Tibial nerve (tissue), 4 donors: Measurements from ENCODE around the gene ERO1B. TPM values are rescaled to one million over a fixed set of nuclear protein-coding genes. Genes with fewer than 3 reads are reported as not detected.

ENCODE experiments used
- DNase-seq, 2 donors: peaks; one replicate each; pipeline ENCODE4 v3.0.0-alpha.2; 2019; ENCODE audit warnings: low spot score in 2 of 2
- H3K27ac ChIP-seq, 4 donors: fragments of 200-600 bp; sonication (generic) in 3 of 4; one replicate each; pipeline ENCODE4 v1.5.1; 2017 to 2019; ENCODE audit warnings: mild to moderate bottlenecking in 1 of 4
- H3K27me3 ChIP-seq, 2 donors: fragments of 200-600 bp; sonication (generic) in 1 of 2; one replicate each; pipeline versions ENCODE4 v1.5.1 to v1.6.0; 2017 to 2019
- H3K36me3 ChIP-seq, 3 donors: fragments of 200-600 bp; sonication (generic); one replicate each; pipeline ENCODE4 v1.5.1; 2018 to 2019
- H3K4me1 ChIP-seq, 4 donors: fragments of 200-600 bp; sonication (generic) in 3 of 4; one replicate each; pipeline ENCODE4 v1.5.1; 2017 to 2019
- H3K4me3 ChIP-seq, 4 donors: fragments of 200-600 bp; sonication (generic) in 3 of 4; one replicate each; pipeline ENCODE4 v1.5.1; 2017 to 2019; ENCODE audit warnings: mild to moderate bottlenecking in 1 of 4, moderate library complexity in 1 of 4
- H3K9me3 ChIP-seq, 4 donors: fragments of 200-600 bp; sonication (generic) in 3 of 4; one replicate each; pipeline ENCODE4 v1.5.1; 2017 to 2019
- CTCF ChIP-seq, 5 experiments: fragments of 200-600 bp in 3 of 5; fragments of 450-650 bp in 2 of 5; sonication (generic) in 3 of 5; IDR thresholded peaks; one replicate each; pipeline ENCODE4 v1.5.1; 2016 to 2019; ENCODE audit warnings: antibody characterized with exemption in 5 of 5, mild to moderate bottlenecking in 3 of 5, moderate library complexity in 2 of 5
- EP300 ChIP-seq, 2 donors: sonication (generic); formaldehyde crosslinking; IDR thresholded peaks; one replicate each; pipeline ENCODE4 v1.6.1; 2017; ENCODE audit warnings: antibody characterized with exemption in 2 of 2, mild to moderate bottlenecking in 1 of 2
- POLR2A ChIP-seq, 2 donors: fragments of 450-650 bp; IDR thresholded peaks; one replicate each; pipeline ENCODE4 v1.6.1; 2017; ENCODE audit warnings: antibody characterized with exemption in 2 of 2, mild to moderate bottlenecking in 2 of 2, moderate library complexity in 2 of 2
- WGBS, 2 donors: methylation state at CpG; one replicate each; pipeline ENCODE4 v1.1.5; 2018; 5-methylcytosine and 5-hydroxymethylcytosine counted together
- total RNA-seq, 4 donors: library from RNA; depleted of rRNA; stranded (reverse); fragments of >200 nt; gene quantifications; one replicate each; pipeline ENCODE4 v1.1.0, GENCODE V29; 2016

ERO1B gene
- total RNA-seq, 4 donors from 2014 or later: 12.9 to 16.6 (median 14.5) TPM

GRCh38 chr1:236240675-236241074 lies 41.1 kb downstream of the ERO1B start:
- no peak overlapping the region for H3K4me3 ChIP-seq
- H3K36me3 ChIP-seq: peaks cover 0 to 4% (median 0%) of the 10 kb centered on the region in 3 donors
- H3K27me3 ChIP-seq: no peaks in the 10 kb centered on the region
- H3K9me3 ChIP-seq: no peaks in the 10 kb centered on the region
- TF ChIP-seq CTCF (IDR thresholded peaks at IDR 0.05) (no peak), EP300 (IDR thresholded peaks at IDR 0.05) (no peak), POLR2A (IDR thresholded peaks at IDR 0.05) (no peak)
- WGBS, 2 donors: 91 to 92% methylated on average over 3 of the region's 3 CpGs
- H3K4me1 ChIP-seq: no peaks in the 10 kb centered on the region
- DNase-seq: no peak
- no peak overlapping the region for H3K27ac ChIP-seq

- Histone ChIP-seq H3K27me3 (no peaks in the 10 kb centered on the region), H3K36me3 (peaks cover 0 to 4% (median 0%) of the 10 kb centered on the region in 3 donors), H3K9me3 (no peaks in the 10 kb centered on the region), H3K4me3 (no peak overlapping the region), H3K4me1 (no peaks in the 10 kb centered on the region), H3K27ac (no peak overlapping the region)
- 86 to 89% methylated on average over 1 of the region's 1 CpG for WGBS, 2 donors
- DNase-seq: no peak
- TF ChIP-seq POLR2A (IDR thresholded peaks at IDR 0.05): no peak
- TF ChIP-seq CTCF (IDR thresholded peaks at IDR 0.05): no peak
- no peak for TF ChIP-seq EP300 (IDR thresholded peaks at IDR 0.05)
Observed at GRCh38 chr1:236239092-236239585, 42.6 kb downstream of the ERO1B start.

GRCh38 chr1:236235116-236235515 lies 46.6 kb downstream of the ERO1B start:
- Histone ChIP-seq H3K4me3 (no peak overlapping the region), H3K27ac (no peak overlapping the region), H3K9me3 (no peaks in the 10 kb centered on the region), H3K36me3 (peaks cover 0 to 9% (median 0%) of the 10 kb centered on the region in 3 donors), H3K27me3 (no peaks in the 10 kb centered on the region), H3K4me1 (no peaks in the 10 kb centered on the region)
- DNase-seq: no peak
- TF ChIP-seq POLR2A (IDR thresholded peaks at IDR 0.05) (no peak), EP300 (IDR thresholded peaks at IDR 0.05) (no peak), CTCF (IDR thresholded peaks at IDR 0.05) (no peak)
- WGBS, 2 donors: 86 to 93% methylated on average over 3 of the region's 3 CpGs

GRCh38 chr1:236228411-236228810 lies 53.3 kb downstream of the ERO1B start:
- H3K4me1 ChIP-seq: no peaks in the 10 kb centered on the region
- 86 to 88% methylated on average over 4 of the region's 4 CpGs for WGBS, 2 donors
- no peaks in the 10 kb centered on the region for H3K9me3 ChIP-seq
- no peak overlapping the region for H3K4me3 ChIP-seq
- no peak overlapping the region for H3K27ac ChIP-seq
- DNase-seq: no peak
- no peaks in the 10 kb centered on the region for H3K27me3 ChIP-seq
- TF ChIP-seq CTCF (IDR thresholded peaks at IDR 0.05): no peak
- TF ChIP-seq POLR2A (IDR thresholded peaks at IDR 0.05): no peak
- no peak for TF ChIP-seq EP300 (IDR thresholded peaks at IDR 0.05)
- peaks cover 0 to 40% (median 0%) of the 10 kb centered on the region in 3 donors for H3K36me3 ChIP-seq

GRCh38 chr1:236222632-236223031 lies 59.1 kb downstream of the ERO1B start:
- no peak overlapping the region for H3K27ac ChIP-seq
- no peaks in the 10 kb centered on the region for H3K27me3 ChIP-seq
- H3K4me1 ChIP-seq: no peaks in the 10 kb centered on the region
- DNase-seq: no peak
- peaks cover 0 to 29% (median 0%) of the 10 kb centered on the region in 3 donors for H3K36me3 ChIP-seq
- no peak overlapping the region for H3K4me3 ChIP-seq
- WGBS, 2 donors: 95 to 100% methylated on average over 1 of the region's 1 CpG
- H3K9me3 ChIP-seq: no peaks in the 10 kb centered on the region
- TF ChIP-seq CTCF (IDR thresholded peaks at IDR 0.05): no peak
- TF ChIP-seq POLR2A (IDR thresholded peaks at IDR 0.05): no peak
- no peak for TF ChIP-seq EP300 (IDR thresholded peaks at IDR 0.05)
